Measurements from ENCODE around the gene MAPK12.

Gene MAPK12

DNA sequence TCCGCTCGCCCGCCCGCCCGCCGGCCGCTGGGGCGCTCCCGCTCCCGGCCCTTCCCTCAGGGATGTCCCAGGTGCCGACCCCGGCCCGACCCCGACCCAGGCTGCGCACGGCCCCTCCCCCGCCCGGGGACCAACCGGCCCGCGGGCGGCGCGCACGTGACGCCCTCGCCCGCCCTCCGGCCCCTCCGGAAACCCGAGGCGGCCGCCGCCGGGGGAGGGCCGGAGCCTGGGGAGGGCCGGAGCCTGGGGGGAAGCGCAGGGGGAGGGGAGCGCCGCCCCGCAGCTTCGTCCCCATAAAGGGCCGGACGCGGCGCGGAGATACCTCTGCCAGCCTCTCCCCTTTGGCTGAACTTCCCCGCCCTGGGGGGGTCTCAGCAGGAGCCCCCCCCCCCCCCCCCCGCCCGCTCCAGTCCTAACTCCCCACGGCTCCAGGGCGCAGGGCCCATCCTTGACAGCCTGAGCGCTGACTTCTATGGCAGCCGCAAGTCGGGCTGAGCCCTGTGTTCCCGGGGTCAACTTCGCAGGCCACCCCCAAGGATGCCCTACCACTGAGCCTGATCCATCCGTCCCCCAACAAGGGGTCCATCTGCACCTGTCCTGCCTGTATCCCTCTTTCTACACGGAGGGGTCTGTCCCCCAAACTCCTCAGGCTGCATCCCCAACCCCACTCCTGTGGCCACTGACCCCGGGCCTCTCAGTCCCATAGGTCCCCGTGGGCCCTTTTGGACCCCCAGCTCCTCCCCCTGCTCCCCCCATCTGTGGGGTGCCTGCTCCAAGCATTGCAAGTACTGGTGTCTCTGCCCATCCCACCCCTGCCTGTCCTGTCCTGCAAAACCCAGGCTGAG is at the start of gene MAPK12:
Gene MAPK12 (minus strand): TSS at position 69 of the 845 bp plus-strand sequence. CDS start 174 bp downstream, outside the sequence.
- peak; percentile 39 for DNase-seq

- no peak for DNase-seq
Observed at GRCh38 chr22:50310949-50311444, 49.5 kb upstream of the MAPK12 start.

DNA sequence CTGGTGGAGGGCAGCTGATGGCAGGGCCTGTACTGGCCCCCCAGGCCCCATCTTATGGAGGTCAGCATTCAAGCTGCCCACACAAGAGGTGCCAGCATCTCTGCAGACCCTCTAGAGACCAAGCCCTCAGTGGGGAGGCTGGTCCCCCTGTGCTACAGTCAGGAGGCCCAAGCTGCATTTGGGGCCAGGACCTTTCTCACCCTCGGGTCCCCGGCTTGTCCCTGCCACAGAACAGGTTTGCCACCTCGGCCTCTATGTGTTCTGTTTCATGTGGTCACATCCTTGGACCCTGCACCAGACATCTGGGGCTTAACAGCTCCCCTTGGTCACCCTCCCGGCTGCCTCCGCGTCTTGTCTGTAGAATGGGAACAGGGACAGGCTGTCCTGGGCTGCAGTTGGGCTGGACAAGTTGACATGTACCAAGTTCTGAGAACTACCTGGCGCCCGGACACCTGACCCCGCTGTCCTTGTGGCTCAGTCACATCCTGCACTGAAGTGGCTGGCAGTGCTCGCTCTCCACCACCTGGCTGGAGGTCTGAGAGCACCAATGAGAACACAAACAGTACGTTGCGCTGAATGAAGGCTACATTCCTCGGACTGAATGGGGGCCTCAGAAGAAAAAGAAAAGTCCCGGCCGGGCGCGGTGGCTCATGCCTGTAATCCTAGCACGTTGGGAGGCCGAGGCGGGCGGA is 48.7 kb upstream of the MAPK12 start:
- DNase-seq: no peak

GRCh38 chr22:50309601-50309991 is 48.1 kb upstream of the MAPK12 start:
- no peak for DNase-seq

DNA sequence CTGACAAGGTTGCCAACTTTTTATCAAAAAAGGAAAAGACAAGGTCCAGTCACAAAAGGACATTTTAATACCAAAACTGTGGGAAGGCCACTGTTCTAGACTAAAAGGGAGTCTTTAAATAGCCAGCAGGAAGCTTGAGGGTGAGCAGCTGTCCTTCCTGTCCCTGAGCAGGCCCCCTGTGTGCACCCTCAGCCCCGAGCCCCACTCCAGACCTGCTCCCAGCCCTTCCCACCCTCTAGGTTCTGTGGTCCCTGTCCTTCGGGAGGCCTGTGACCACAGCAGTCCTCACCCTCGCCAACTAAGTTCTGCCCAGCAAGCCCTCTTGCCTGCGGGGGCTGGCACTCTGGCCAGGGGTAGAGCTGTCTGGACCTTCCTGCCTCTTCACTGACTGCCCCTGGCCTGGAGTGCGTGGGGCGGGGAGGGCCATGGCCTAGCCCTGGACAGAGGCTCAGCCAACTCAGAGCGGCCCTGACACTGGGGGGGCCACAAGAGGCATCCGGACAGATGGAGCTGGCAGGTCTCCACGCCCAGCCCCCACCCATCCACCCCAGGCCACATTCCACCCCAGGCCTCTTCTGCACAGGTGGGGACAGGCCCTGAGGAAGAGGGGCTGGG is 47.6 kb upstream of the MAPK12 start:
- DNase-seq: no peak

GRCh38 chr22:50308597-50308935 is 47.1 kb upstream of the MAPK12 start:
- DNase-seq: no peak

DNA sequence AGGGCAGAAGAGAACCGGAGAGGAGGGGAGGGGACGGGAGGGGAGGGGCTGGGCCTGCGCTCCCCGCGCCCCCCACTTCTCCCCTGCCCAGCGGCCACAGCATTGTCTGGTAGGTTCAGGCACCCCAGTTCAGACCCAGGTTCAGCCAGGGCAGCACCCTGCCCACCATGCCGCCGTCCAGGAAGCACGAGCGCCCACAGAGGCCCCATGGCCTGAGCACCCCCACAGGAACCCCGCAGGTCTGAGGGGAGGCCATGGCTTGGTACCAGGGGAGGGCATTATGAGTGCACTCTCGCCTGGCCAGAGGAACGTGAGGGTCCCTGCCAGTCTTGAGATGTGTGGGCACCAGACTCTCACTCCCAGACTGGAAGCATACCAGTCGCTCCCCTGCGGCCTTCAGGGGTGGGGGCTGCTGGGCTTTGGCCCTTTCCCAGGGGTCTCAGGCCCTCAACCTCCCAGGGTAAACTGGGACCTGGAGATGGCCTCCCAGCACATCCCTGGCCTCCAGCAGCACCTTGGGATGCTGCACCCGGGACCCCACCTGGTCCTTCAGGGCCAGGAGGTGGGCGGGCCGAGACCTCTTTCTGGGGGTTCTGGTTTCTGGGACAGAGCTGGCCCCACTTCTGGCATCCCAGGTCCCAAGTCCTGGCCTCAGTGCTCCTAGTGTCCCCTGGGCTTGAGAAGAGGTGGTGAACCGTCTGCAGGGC is 46.6 kb upstream of the MAPK12 start:
- DNase-seq: no peak

GRCh38 chr22:50306753-50307749 is 45.6 kb upstream of the MAPK12 start, which contains the start of gene PLXNB2:
Gene PLXNB2 (minus strand): TSS chr22:50307646. CDS start chr22:50290584, 17,062 bp downstream.
- peak; percentile 77 for DNase-seq

- DNase-seq: peak; percentile 55
Observed at GRCh38 chr22:50305923-50306566, 44.6 kb upstream of the MAPK12 start.

DNA sequence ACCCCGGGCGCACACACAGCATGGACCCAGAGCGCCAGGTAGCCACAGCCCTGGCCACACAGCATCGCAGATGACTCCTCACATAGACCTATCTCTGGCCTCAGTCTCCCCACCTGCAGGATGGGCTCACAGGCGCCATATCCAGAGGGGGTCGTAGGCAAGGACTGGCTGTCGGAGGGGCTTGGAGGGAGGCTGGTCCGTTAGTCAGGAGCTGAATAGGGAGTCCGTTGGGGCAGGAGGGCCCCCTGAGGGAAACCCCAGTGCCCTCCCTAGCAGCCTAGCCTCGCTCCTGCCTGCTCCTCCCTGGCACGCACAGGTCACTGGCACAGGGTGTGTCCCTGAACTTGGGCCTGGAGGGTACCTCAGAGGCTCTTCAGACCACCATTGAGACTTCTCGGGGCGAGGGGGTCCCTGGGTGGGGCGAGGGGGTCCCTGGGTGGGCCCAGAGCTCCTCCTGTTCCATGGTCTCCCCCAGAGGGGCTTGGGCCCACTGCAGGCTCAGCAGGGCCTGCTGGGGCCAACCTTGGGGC is 44.0 kb upstream of the MAPK12 start:
- DNase-seq: no peak

DNA sequence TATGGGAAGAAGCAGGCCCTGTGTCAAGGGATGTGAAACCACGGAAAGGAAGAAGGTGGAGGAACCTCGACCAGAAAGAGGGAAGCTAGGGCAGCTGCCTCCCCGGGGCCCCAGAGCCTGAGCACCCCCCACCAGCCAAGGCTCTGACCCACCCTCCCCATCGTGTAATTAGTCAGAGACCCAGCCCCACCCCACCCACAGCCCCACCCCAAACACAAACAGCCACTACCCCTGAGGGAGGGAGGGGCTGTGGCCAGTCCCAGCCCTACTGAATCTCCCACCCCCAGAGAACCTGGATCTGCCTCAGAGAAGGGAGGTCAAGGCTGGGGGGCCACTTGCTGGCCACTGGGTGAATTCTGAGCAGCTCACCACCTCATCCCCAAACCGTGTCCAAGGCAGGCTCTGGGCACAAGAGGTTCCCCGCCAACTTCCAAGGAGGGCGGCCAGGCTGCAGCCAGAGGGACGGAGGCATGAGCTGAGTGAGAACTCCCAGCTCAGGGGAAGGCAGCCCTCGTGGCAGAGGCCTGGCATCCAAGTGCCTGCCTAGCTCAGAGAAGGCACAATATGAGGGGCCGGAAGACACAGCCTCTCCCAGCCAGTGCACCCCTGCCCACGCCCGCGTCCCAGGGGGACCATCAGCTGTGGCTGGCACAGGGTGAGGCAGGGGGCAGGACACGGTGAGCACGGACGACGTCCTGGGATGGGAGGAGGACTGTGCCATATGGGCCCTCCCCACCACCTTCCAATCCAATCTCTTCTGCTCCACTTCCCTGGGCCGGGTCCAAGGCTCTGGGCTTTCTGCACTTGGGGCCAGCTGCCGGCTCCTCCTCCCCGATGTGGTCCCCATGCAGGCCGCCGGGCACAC is 43.3 kb upstream of the MAPK12 start:
- DNase-seq: peak; percentile 68

DNA sequence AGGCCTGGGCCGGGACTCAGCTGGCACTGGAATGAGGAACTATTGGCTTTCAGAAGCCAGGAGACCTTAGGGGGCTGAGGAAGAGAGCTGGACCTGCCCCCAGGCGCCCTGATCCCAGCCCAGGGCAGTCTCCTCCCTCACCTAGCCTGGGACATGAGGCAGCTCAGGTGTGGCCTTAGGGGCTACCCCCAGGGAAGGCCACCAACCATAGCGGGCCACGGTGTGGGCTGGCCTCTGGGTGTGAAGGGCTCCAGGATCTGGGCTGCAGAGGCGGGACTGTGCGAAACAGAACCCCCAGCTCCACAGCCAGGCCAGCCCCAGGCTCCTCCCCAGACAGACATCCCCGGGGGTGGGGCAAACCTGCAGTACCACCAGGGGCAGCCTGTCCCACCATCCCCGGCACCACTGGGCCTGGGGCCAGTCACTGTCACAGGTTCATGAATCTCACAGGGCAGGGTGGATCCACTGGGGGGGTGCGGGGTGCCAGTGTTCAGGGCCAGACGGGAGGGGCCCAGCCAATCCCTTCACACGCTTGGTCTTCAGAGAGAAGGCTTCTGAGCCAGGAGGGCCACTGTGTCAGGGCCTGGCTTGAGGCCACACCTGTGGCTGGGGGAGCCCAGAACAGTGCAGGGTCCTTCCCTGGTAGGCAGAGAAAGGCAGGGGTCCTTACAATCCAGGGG is 42.5 kb upstream of the MAPK12 start:
- DNase-seq: no peak

DNA sequence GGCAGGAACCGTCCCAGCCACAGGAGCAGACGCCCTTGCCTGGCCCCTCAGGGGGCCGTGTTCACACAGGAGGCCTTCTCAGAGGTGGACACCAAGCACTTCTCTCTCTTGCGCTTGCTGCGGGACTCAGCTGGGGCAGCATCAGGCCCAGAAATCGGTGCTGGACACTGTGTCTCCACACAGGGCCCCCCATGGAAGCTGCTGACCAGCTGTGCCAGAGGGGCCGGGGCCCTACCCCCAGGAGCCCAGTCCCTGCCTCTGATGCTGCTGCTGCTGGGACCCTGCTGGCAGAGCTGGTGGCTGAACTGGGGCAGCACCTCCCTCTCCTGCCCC is 42.0 kb upstream of the MAPK12 start:
- no peak for DNase-seq

DNA sequence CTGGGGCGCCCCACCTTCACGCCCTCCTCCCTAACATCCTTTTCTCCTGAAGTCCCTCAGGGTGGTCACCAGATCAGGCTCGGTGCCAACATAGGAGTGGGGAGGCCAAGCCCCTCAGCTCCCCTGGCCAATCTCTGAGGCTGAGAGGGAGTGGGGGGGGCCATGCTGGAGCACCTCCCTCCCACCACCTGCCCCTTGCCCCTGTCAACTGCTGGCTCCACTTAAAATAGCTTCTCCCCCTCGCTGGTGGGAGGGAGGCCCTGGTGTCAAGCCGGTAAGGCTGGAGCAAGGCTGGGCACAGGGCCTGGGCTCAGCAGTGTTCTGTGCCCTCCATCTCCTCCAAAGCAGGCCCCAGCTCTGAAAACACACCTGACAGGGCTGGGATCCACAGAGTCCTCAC is 41.1 kb upstream of the MAPK12 start:
- no peak for DNase-seq

DNA sequence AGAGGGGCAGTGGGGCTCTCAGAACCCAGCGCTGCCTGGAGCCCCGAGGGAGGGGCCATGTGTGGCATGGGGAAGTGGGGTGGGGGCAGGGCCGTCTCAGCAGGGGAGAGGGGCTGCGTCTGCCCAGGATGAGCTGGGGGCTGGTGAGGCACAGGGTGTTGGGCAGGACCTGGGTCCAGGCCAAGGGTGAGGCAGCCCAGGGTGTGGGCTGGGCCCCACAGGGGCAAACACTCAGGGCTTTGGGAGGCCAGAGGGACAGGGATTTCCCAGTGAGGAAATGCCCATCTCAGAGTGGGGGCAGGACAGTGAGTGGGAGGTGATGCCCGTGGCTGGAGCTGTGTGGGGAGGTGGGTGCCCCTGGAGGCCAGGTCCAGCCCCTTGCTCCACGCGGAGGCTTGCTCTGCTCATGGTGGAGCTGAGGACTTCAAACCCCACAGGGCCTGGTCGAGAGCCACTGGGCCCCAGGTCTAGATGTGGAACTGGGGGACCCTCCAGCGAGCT is 40.6 kb upstream of the MAPK12 start:
- no peak for DNase-seq

- no peak for DNase-seq
Observed at GRCh38 chr22:50301581-50301991, 40.1 kb upstream of the MAPK12 start.

DNA sequence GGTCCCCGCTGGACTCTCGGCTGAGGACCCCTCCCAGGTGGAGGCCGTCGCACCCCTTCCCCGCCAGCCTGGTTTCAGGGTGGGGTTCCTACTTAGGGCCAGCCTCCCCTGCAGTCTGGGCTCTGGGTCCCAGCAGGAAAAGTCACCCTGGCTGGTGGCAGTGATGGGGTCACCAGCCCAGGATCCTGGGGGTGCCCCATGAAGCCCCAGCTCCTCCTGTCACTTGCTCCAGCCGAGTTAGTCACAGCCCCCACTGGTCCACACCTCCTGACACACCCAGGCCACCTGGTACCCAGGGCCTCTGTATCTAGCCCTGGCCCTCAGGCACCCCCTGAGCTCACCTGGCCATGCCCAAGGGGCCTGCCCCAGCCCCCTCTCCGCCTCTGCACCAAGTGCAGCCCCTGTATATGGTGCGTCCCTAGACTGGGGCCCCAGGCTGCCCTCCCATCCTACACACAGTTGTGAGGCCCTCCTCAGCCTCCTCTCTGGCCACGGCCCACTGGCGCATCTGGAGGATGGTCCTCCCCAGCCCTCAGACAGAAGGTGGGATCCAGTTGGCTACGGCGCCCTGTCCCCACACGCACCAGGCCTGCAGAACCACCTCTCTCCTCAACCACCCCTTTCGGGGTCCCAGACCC is 39.3 kb upstream of the MAPK12 start:
- DNase-seq: no peak

DNA sequence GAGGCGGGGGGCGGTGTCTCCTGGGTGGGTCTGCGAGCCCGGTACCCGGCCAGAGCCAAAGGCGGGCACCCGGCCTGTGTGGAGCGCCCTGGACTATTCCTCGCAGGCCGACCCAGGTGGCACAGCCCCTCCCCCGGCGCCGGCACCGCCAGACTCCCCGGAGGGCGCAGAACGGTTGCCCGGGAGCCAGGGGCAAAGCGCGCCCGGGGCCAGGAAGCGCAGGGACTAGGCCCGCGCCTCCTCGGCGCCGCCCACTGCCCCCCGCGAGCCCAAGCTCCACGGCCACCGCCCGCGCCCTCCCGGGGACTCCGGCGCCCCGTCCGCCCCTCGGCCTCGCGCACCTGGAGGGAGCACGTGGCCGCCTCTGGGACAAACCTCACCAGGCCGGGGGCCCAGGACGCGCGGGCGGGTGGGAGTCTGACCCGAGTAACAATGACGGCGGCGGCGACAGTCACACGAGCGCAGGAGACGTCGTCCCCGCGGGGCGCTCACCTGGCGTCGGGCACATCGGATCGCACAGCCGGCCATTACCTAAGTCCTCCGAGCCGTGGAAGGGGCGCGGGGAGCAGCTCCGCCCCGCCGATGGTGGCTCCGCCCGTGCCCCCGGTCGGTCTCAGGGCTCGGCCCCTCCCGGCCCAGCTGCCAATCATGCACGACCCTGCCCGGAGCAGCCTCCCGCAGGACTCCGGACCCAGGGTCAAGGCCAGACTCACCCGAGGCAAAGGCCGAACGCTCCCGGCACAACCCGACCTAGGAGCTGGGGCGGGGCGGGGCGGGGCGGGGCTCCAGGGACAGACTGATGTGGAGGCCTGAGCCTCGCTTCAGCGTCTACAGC is 38.5 kb upstream of the MAPK12 start:
- DNase-seq: no peak
